K562 (cell line): ENCODE data around the gene GATA5. TPM values are rescaled to one million over a fixed set of nuclear protein-coding genes. Genes with fewer than 3 reads are reported as not detected.

Experiments used
- BRD9 ChIP-seq: fragments of 450-650 bp; IDR thresholded peaks from 2 replicates; pipeline ENCODE4 v1.6.1; 2018; ENCODE audit warnings: low read depth; ENCODE audit not compliant: partially characterized antibody
- CTBP1 ChIP-seq: fragments of 450-650 bp; IDR thresholded peaks from 2 replicates; pipeline ENCODE4 v1.6.1; 2016; ENCODE audit warnings: borderline replicate concordance
- EGR1 ChIP-seq: fragments of 450-650 bp; conservative IDR thresholded peaks from 2 replicates; pipeline ENCODE4 v1.6.1; 2017; ENCODE audit warnings: mild to moderate bottlenecking
- KDM5B ChIP-seq: fragments of 200-600 bp; sonication (generic); IDR thresholded peaks from 2 replicates; pipeline ENCODE4 v1.6.1; 2012; ENCODE audit warnings: low read depth, mild to moderate bottlenecking, moderate library complexity, low read length, control low read depth, inconsistent platforms; ENCODE audit not compliant: insufficient replicate concordance
- L3MBTL2 ChIP-seq: fragments of 450-650 bp; IDR thresholded peaks from 2 replicates; pipeline ENCODE4 v1.6.1; 2016; ENCODE audit warnings: mild to moderate bottlenecking, moderate library complexity
- LARP7 ChIP-seq: fragments of 450-650 bp; IDR thresholded peaks from 2 replicates; pipeline ENCODE4 v1.6.1; 2016
- MNT ChIP-seq, 2 experiments: fragments of 450-650 bp; conservative IDR thresholded peaks; 2 replicates each; pipeline ENCODE4 v1.6.1; 2017; ENCODE audit warnings: mild to moderate bottlenecking in 2 of 2, moderate library complexity in 2 of 2
- NFE2 ChIP-seq: IDR thresholded peaks from 2 replicates; pipeline ENCODE4 v1.6.1; 2014; ENCODE audit warnings: antibody characterized with exemption, low read depth
- POLR2A ChIP-seq: fragments of 450-650 bp; conservative IDR thresholded peaks from 2 replicates; pipeline ENCODE4 v1.6.1; 2016
- POLR2AphosphoS5 ChIP-seq: IDR thresholded peaks from 2 replicates; pipeline ENCODE4 v1.6.1; 2011; ENCODE audit warnings: mild to moderate bottlenecking, low read depth, low read length, moderate library complexity; ENCODE audit not compliant: control insufficient read depth, insufficient read depth
- RUNX1 ChIP-seq: sonication (generic); IDR thresholded peaks from 2 replicates; pipeline ENCODE4 v1.6.1; 2016; ENCODE audit warnings: antibody characterized with exemption, low read depth
- SMARCA4 ChIP-seq: fragments of 450-650 bp; IDR thresholded peaks from 2 replicates; pipeline ENCODE4 v1.6.1; 2016
- SMARCE1 ChIP-seq: fragments of 450-650 bp; IDR thresholded peaks from 2 replicates; pipeline ENCODE4 v1.7.1; 2016; ENCODE audit warnings: mild to moderate bottlenecking
- TBP ChIP-seq: optimal IDR thresholded peaks from 2 replicates; pipeline ENCODE3; 2011; ENCODE audit warnings: low read depth, low read length, improper control_type of control experiment
- TFAP4 ChIP-seq: sonication (generic); formaldehyde crosslinking; IDR thresholded peaks from 2 replicates; pipeline ENCODE4 v1.8.0; 2022; ENCODE audit warnings: missing genetic modification reagents, mild to moderate bottlenecking, moderate library complexity, borderline replicate concordance
- ZNF592 ChIP-seq: fragments of 450-650 bp; IDR thresholded peaks from 2 replicates; pipeline ENCODE4 v1.6.1; 2017; ENCODE audit warnings: antibody characterized with exemption, mild to moderate bottlenecking
- polyA plus RNA-seq, 8 experiments: library from polyadenylated mRNA; depleted of rRNA in 4 of 8; stranded (reverse) in 5 of 8; unstranded in 3 of 8; fragments of >200 nt; fragmentation: Nextera tagmentation in 2 of 8; fragmentation: Illumina TruSeq in 1 of 8; extraction: Ambion mirVana in 2 of 8; extraction: Trizol in 1 of 8; gene quantifications; 2 replicates each; pipeline versions ENCODE4 v1.2.1 to v1.2.3, GENCODE V29; 2011 to 2014; ENCODE audit warnings: inconsistent platforms in 1 of 8, missing spikeins in 1 of 8
- total RNA-seq, 7 experiments: library from RNA; depleted of rRNA in 6 of 7; stranded (reverse); fragments of >200 nt in 6 of 7; fragmentation: Illumina TruSeq in 2 of 7; extraction: Trizol in 2 of 7; gene quantifications; 2 replicates each; pipeline versions ENCODE4 v1.2.1 to v1.2.3, GENCODE V29; 2011 to 2021; ENCODE audit warnings: low replicate concordance in 1 of 7
- TF ChIP-seq, protein P1 (sequence below): sonication (generic); formaldehyde crosslinking; IDR thresholded peaks from 2 replicates; pipeline ENCODE4 v1.8.1; 2023; ENCODE audit warnings: mild to moderate bottlenecking, missing genetic modification reagents
- TF ChIP-seq, protein P2 (sequence below): fragments of 250-450 bp; sonication (Bioruptor Pico); IDR thresholded peaks from 2 replicates; pipeline ENCODE4 v1.8.0; 2021; ENCODE audit warnings: moderate library complexity, mild to moderate bottlenecking, inconsistent platforms

The GATA5 gene
- total and polyA plus RNA-seq, 9 of the 15 experiments (the other 6 are each of a cell fraction or from before 2014, with no cell fraction given): 0.09 to 0.57 (median 0.20) TPM; not detected in 3

- TF ChIP-seq CTBP1 (peak; percentile 82), SMARCE1 (0 out of 2 replicates have a peak, but pooled peaks have one; percentile 54), RUNX1 (no peak), NFE2 (peak; percentile 35; the same call in 1 of the 2 replicates), MNT (conservative IDR thresholded peaks at IDR 0.05) (0 out of 4 replicates have a peak, but pooled peaks of 1 of the 2 experiments have one; percentile 27), KDM5B (peak; percentile 92), POLR2AphosphoS5 (peak; percentile 65; the same call in 1 of the 2 replicates), ZNF592 (0 out of 2 replicates have a peak, but pooled peaks have one; percentile 14), TFAP4 (CRISPR knock-in tag) (peak; percentile 71; the same call in 1 of the 2 replicates), POLR2A (peak; percentile 79), L3MBTL2 (peak; percentile 64), LARP7 (no peak), TBP (peak; percentile 74), EGR1 (no peak), BRD9 (no peak), SMARCA4 (peak; percentile 27; the same call in 1 of the 2 replicates)
- TF ChIP-seq, protein P1, sequence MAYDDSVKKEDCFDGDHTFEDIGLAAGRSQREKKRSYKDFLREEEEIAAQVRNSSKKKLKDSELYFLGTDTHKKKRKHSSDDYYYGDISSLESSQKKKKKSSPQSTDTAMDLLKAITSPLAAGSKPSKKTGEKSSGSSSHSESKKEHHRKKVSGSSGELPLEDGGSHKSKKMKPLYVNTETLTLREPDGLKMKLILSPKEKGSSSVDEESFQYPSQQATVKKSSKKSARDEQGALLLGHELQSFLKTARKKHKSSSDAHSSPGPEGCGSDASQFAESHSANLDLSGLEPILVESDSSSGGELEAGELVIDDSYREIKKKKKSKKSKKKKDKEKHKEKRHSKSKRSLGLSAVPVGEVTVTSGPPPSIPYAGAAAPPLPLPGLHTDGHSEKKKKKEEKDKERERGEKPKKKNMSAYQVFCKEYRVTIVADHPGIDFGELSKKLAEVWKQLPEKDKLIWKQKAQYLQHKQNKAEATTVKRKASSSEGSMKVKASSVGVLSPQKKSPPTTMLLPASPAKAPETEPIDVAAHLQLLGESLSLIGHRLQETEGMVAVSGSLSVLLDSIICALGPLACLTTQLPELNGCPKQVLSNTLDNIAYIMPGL (CRISPR knock-in tag): 0 out of 2 replicates have a peak, but pooled peaks have one; percentile 31
- TF ChIP-seq, protein P2, sequence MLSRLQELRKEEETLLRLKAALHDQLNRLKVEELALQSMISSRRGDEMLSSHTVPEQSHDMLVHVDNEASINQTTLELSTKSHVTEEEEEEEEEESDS (CRISPR knock-in tag): no peak
These were observed 47.8 kb upstream of the GATA5 start (continued) for GRCh38 chr20:62523473-62524203.
